DMS79 (cell line): ENCODE results near the gene FBXL4.

ENCODE experiments used
- DNase-seq: peaks from one replicate; lab custom pipeline; 2025; lab: John Stamatoyannopoulos, UW

Gene FBXL4

GRCh38 chr6:98824902-98825599 lies 122.7 kb downstream of the FBXL4 start:
- no peak for DNase-seq

- no peak for DNase-seq
Observed at GRCh38 chr6:98824162-98824901, 123.4 kb downstream of the FBXL4 start.

GRCh38 chr6:98823428-98824161 lies 124.2 kb downstream of the FBXL4 start:
- DNase-seq = no peak

- DNase-seq = no peak
Observed at GRCh38 chr6:98821756-98822405, 125.9 kb downstream of the FBXL4 start.
